Chondrocyte (in vitro differentiated cells): ENCODE data around the gene TMEM266. TPM values are rescaled to one million over a fixed set of nuclear protein-coding genes. Genes with fewer than 3 reads are reported as not detected.

Experiments
- DNase-seq: peaks from one replicate; pipeline ENCODE4 v3.0.0; 2021; ENCODE audit warnings: mixed read lengths, low spot score
- H3K27ac Mint-ChIP-seq: one replicate; pipeline ENCODE4 v1.8.0; 2021; ENCODE audit warnings: mild to moderate bottlenecking, moderate library complexity, mixed read lengths; ENCODE audit not compliant: unreplicated experiment
- H3K27me3 Mint-ChIP-seq: 2 replicates; pipeline ENCODE4 v1.8.0; 2021; ENCODE audit warnings: low read depth, mixed read lengths
- H3K36me3 Mint-ChIP-seq: 2 replicates; pipeline ENCODE4 v1.8.0; 2021; ENCODE audit warnings: low read depth, mixed read lengths
- H3K4me1 Mint-ChIP-seq: 2 replicates; pipeline ENCODE4 v1.8.0; 2021; ENCODE audit warnings: low read depth, mild to moderate bottlenecking, mixed read lengths
- H3K4me3 Mint-ChIP-seq: one replicate; pipeline ENCODE4 v1.8.0; 2021; ENCODE audit warnings: mild to moderate bottlenecking, moderate library complexity, mixed read lengths; ENCODE audit not compliant: unreplicated experiment
- H3K9me3 Mint-ChIP-seq: 2 replicates; pipeline ENCODE4 v1.8.0; 2021; ENCODE audit warnings: low read depth, mixed read lengths
- total RNA-seq: library from RNA; stranded (reverse); gene quantifications from 3 replicates; pipeline ENCODE4 v1.2.1, GENCODE V29; 2021
- TF ChIP-seq, protein P1 (sequence below): fragments of 200-600 bp; sonication (generic); IDR thresholded peaks from 2 replicates; pipeline ENCODE4 v1.5.0; 2021; ENCODE audit warnings: antibody characterized with exemption, mild to moderate bottlenecking, moderate library complexity

TMEM266 gene
- total RNA-seq, 1 donor from 2014 or later: 0.20 TPM

DNA sequence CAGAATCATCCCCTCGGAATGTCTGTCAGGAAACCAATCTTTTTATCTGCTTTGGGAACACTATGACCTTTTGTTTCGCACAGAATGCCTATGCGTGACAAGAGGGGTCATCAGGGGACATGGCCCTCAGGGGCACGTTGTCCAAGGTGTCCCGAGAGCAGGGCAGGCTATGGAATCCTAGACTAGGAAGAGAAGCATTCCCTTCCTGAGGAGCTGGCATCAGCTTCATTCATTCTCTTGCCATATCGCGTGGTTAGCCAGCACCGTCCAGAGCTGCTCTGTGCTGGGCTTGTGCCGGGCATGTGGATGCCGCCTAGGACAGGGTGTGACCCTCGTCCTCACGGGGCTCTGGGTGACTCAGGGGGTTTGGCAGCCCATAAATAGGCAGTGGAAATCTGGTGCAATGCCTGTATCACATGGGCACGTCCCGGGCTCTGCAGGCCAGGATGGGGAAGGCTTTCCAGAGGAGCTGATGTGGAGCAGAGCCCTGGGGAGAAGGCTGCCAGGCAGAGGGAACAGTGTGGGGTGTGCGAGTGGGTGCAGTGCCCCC is 117.8 kb downstream of the TMEM266 start:
- Mint-ChIP-seq H3K9me3 (no peaks in the 10 kb centered on the region), H3K36me3 (no peaks in the 10 kb centered on the region), H3K27me3 (peaks cover 6% of the 10 kb centered on the region), H3K4me1 (peaks cover 27% of the 10 kb centered on the region), H3K27ac (peak overlapping the region; percentile 73), H3K4me3 (no peak overlapping the region)
- no peak for DNase-seq
- TF ChIP-seq, protein P1, sequence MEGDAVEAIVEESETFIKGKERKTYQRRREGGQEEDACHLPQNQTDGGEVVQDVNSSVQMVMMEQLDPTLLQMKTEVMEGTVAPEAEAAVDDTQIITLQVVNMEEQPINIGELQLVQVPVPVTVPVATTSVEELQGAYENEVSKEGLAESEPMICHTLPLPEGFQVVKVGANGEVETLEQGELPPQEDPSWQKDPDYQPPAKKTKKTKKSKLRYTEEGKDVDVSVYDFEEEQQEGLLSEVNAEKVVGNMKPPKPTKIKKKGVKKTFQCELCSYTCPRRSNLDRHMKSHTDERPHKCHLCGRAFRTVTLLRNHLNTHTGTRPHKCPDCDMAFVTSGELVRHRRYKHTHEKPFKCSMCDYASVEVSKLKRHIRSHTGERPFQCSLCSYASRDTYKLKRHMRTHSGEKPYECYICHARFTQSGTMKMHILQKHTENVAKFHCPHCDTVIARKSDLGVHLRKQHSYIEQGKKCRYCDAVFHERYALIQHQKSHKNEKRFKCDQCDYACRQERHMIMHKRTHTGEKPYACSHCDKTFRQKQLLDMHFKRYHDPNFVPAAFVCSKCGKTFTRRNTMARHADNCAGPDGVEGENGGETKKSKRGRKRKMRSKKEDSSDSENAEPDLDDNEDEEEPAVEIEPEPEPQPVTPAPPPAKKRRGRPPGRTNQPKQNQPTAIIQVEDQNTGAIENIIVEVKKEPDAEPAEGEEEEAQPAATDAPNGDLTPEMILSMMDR: no peak

DNA sequence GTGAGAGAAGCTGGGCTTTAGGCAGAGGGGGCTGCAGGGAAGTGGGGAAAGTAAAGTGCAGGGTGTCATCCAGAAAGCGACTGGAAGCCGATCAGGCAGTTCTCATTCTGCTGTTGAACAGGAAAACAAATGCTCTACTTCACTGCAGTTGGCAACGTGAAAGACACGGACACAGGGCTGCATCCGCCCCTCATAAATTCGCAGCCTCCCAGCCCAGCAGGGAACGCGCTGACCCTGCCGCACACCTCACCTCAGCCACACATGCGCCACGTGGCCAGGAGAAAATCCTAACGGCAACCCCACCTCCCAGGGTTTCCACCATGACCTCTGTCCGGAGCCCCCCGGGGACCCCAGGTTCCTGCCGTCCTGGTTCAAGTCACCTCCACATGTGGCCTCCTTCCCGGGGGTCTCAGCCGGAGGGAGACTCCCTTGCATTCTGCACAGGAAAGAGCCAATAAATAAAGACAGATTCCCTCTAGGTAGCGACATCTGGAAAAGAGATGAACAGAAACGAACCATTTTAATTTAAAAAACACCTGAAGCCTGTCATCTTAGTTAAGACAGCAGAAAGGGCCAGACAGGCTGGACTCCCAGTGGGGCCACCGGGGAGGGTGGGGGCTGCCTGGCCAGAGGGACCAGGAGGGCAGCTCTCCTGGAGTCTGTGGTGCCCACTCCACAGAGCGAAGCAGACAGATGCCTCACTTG is 118.7 kb downstream of the TMEM266 start:
- TF ChIP-seq, protein P1: no peak
- peaks cover 27% of the 10 kb centered on the region for H3K4me1 Mint-ChIP-seq
- DNase-seq: no peak
- H3K27ac Mint-ChIP-seq: no peak overlapping the region
- peaks cover 6% of the 10 kb centered on the region for H3K27me3 Mint-ChIP-seq
- H3K4me3 Mint-ChIP-seq: no peak overlapping the region
- no peaks in the 10 kb centered on the region for H3K9me3 Mint-ChIP-seq
- no peaks in the 10 kb centered on the region for H3K36me3 Mint-ChIP-seq

DNA sequence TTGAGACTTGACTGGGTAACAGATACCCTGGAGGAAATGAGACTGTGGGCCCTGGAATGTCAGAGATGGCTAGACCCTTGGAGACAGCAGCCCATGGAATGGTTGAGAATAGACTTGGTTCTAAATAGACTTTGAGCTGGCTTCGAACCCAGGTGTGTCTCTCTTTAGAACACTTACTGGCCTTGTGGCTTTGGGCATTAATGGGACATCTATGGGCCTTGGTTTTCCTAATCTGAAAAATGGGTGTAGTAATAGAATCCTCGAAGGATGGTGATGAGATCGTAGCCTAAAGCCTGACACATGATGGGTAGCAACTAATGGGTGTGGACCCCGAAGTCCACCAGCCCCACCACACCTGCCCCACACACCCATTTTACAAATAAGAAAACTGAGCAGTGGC is 119.2 kb downstream of the TMEM266 start:
- Mint-ChIP-seq H3K27ac (no peak overlapping the region), H3K4me1 (peaks cover 27% of the 10 kb centered on the region), H3K36me3 (no peaks in the 10 kb centered on the region), H3K27me3 (peaks cover 6% of the 10 kb centered on the region), H3K4me3 (no peak overlapping the region), H3K9me3 (no peaks in the 10 kb centered on the region)
- TF ChIP-seq, protein P1: no peak
- no peak for DNase-seq

DNA sequence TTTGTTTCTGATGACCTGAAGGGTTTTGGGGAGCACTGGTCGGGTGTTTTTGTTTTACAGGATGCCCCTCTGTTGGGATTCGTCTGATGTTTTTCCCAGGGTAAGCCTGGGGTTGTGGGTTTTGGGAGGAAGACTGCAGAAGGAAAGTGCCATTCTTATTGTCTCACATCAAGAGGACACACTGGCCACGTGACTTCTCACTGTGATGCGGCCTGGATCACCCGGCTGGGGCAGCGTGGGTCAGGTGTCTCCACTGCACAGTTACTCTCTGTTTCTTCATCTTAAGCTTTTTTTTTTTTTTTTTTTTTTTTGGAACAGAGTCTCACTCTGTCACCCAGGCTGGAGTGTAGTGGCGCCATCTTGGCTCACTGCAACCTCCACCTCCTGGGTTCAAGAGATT is 120.5 kb downstream of the TMEM266 start:
- Mint-ChIP-seq H3K4me3 (no peak overlapping the region), H3K36me3 (no peaks in the 10 kb centered on the region), H3K9me3 (no peaks in the 10 kb centered on the region), H3K27ac (no peak overlapping the region), H3K4me1 (peaks cover 27% of the 10 kb centered on the region), H3K27me3 (peaks cover 6% of the 10 kb centered on the region)
- TF ChIP-seq, protein P1: no peak
- DNase-seq: no peak

DNA sequence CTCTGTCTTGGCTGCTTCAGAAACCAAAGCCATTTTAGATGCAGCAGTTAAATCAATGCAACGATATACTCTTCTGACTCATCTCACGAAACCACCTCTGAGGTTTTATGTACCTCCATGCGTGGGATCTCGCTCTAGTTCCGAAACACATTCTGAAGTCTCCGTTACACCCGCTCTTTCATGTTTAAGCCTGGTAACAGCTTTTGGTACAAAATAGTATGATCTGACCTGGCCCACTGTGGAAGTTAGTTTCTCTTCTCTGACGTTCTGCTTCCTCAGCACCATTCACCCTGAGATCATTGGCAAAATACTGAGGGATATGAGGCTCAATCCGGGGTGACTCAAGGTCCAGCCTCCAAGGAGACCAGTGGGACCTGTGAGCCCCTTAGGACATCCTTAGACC is 121.9 kb downstream of the TMEM266 start:
- H3K36me3 Mint-ChIP-seq: no peaks in the 10 kb centered on the region
- H3K9me3 Mint-ChIP-seq: no peaks in the 10 kb centered on the region
- DNase-seq: no peak
- H3K4me3 Mint-ChIP-seq: no peak overlapping the region
- no peak overlapping the region for H3K27ac Mint-ChIP-seq
- TF ChIP-seq, protein P1: no peak
- peaks cover 40% of the 10 kb centered on the region for H3K4me1 Mint-ChIP-seq
- peaks cover 6% of the 10 kb centered on the region for H3K27me3 Mint-ChIP-seq
